ENCODE data around the gene CDAN1. TPM values are rescaled to one million over a fixed set of nuclear protein-coding genes. Genes with fewer than 3 reads are reported as not detected.

The CDAN1 gene
- total RNA-seq, 1 donor from 2014 or later = 8.7 TPM

- FAIRE-seq (no peak), DNase-seq (ENCODE audit: low read depth) (no peak)
- H3K36me3 ChIP-seq (ENCODE audit: control insufficient read depth, insufficient read depth, low read length) = no peaks in the 10 kb centered on the region
- TF ChIP-seq, protein P1, sequence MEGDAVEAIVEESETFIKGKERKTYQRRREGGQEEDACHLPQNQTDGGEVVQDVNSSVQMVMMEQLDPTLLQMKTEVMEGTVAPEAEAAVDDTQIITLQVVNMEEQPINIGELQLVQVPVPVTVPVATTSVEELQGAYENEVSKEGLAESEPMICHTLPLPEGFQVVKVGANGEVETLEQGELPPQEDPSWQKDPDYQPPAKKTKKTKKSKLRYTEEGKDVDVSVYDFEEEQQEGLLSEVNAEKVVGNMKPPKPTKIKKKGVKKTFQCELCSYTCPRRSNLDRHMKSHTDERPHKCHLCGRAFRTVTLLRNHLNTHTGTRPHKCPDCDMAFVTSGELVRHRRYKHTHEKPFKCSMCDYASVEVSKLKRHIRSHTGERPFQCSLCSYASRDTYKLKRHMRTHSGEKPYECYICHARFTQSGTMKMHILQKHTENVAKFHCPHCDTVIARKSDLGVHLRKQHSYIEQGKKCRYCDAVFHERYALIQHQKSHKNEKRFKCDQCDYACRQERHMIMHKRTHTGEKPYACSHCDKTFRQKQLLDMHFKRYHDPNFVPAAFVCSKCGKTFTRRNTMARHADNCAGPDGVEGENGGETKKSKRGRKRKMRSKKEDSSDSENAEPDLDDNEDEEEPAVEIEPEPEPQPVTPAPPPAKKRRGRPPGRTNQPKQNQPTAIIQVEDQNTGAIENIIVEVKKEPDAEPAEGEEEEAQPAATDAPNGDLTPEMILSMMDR (IDR thresholded peaks at IDR 0.05; ENCODE audit: insufficient read depth, low read length, severe bottlenecking) = no peak
- H3K4me3 ChIP-seq (ENCODE audit: low read depth, low read length) = no peak overlapping the region
- no peaks in the 10 kb centered on the region for H3K27me3 ChIP-seq (ENCODE audit: control insufficient read depth, insufficient read depth, low read length)
These were observed 43.9 kb downstream of the CDAN1 start for GRCh38 chr15:42692997-42693396.

GRCh38 chr15:42692536-42692935 is 44.4 kb downstream of the CDAN1 start:
- H3K27me3 ChIP-seq (ENCODE audit: control insufficient read depth, insufficient read depth, low read length) = no peaks in the 10 kb centered on the region
- FAIRE-seq (peak; percentile 68), DNase-seq (ENCODE audit: low read depth) (no peak)
- no peaks in the 10 kb centered on the region for H3K36me3 ChIP-seq (ENCODE audit: control insufficient read depth, insufficient read depth, low read length)
- no peak overlapping the region for H3K4me3 ChIP-seq (ENCODE audit: low read depth, low read length)
- TF ChIP-seq, protein P1 (IDR thresholded peaks at IDR 0.05; ENCODE audit: insufficient read depth, low read length, severe bottlenecking) = no peak

DNA sequence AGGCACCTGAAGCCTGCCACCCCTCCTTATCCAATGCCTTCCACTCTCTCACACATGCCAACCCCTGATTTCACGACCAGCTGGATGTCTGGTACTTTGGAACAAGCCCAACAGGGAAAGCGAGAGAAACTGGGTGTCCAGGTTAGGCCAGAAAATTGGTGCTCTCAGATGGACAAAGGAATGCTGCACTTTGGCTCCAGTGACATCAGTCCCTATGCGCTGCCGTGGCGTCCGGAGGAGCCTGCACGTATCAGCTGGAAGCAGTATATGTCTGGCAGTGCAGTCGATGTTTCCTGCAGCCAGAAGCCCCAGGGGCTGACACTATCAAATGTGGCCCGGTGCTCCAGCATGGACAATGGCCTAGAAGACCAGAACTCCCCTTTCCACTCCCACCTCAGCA is 45.2 kb downstream of the CDAN1 start:
- DNase-seq (ENCODE audit: low read depth) (no peak), FAIRE-seq (no peak)
- TF ChIP-seq, protein P1 (IDR thresholded peaks at IDR 0.05; ENCODE audit: insufficient read depth, low read length, severe bottlenecking) = no peak
- no peak overlapping the region for H3K4me3 ChIP-seq (ENCODE audit: low read depth, low read length)
- no peaks in the 10 kb centered on the region for H3K36me3 ChIP-seq (ENCODE audit: control insufficient read depth, insufficient read depth, low read length)
- H3K27me3 ChIP-seq (ENCODE audit: control insufficient read depth, insufficient read depth, low read length) = no peaks in the 10 kb centered on the region

GRCh38 chr15:42691308-42691707 is 45.6 kb downstream of the CDAN1 start:
- no peak overlapping the region for H3K4me3 ChIP-seq (ENCODE audit: low read depth, low read length)
- DNase-seq (ENCODE audit: low read depth) = no peak
- no peaks in the 10 kb centered on the region for H3K27me3 ChIP-seq (ENCODE audit: control insufficient read depth, insufficient read depth, low read length)
- no peaks in the 10 kb centered on the region for H3K36me3 ChIP-seq (ENCODE audit: control insufficient read depth, insufficient read depth, low read length)
- TF ChIP-seq, protein P1 (IDR thresholded peaks at IDR 0.05; ENCODE audit: insufficient read depth, low read length, severe bottlenecking) = no peak
- no peak for FAIRE-seq

GRCh38 chr15:42688301-42688700 is 48.6 kb downstream of the CDAN1 start:
- TF ChIP-seq, protein P1 (IDR thresholded peaks at IDR 0.05; ENCODE audit: insufficient read depth, low read length, severe bottlenecking) = no peak
- Histone ChIP-seq H3K4me3 (ENCODE audit: low read depth, low read length) (no peak overlapping the region), H3K27me3 (ENCODE audit: control insufficient read depth, insufficient read depth, low read length) (no peaks in the 10 kb centered on the region), H3K36me3 (ENCODE audit: control insufficient read depth, insufficient read depth, low read length) (no peaks in the 10 kb centered on the region)
- DNase-seq (ENCODE audit: low read depth) (peak; percentile 94), FAIRE-seq (peak; percentile 76)

DNA sequence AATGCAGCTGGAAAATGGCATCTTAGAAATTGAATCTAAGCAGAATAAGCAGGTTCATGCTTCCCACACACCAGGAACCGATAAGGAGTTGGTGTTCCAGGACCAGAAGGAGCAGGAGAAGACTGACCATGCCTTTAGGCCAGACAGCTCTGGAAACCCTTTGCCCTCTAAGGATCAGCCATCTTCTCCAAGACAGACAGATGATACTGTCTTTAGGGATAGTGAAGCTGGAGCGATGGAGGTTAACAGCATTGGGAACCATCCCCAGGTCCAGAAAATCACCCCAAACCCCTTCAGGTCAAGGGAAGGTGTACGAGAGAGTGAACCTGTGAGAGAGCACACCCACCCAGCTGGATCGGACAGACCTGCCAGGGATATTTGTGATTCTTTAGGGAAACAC is 49.2 kb downstream of the CDAN1 start:
- no peaks in the 10 kb centered on the region for H3K36me3 ChIP-seq (ENCODE audit: control insufficient read depth, insufficient read depth, low read length)
- H3K27me3 ChIP-seq (ENCODE audit: control insufficient read depth, insufficient read depth, low read length) = no peaks in the 10 kb centered on the region
- no peak overlapping the region for H3K4me3 ChIP-seq (ENCODE audit: low read depth, low read length)
- peak; percentile 84 for FAIRE-seq
- DNase-seq (ENCODE audit: low read depth) = no peak
- TF ChIP-seq, protein P1 (IDR thresholded peaks at IDR 0.05; ENCODE audit: insufficient read depth, low read length, severe bottlenecking) = no peak

Data from bronchial epithelial cell (primary cell).